Suppressor macrophage (primary cell): ENCODE results near the gene ZCCHC10.
"Not testable (repeated sequence)": the region's sequence is repeated elsewhere in the genome, so short reads cannot be mapped to it uniquely, and the experiment has no call there.

Experiments
- DNase-seq, 4 experiments: peaks; one replicate each; pipeline ENCODE4 v3.0.0-alpha.2; 2020 to 2022

The ZCCHC10 gene

DNA sequence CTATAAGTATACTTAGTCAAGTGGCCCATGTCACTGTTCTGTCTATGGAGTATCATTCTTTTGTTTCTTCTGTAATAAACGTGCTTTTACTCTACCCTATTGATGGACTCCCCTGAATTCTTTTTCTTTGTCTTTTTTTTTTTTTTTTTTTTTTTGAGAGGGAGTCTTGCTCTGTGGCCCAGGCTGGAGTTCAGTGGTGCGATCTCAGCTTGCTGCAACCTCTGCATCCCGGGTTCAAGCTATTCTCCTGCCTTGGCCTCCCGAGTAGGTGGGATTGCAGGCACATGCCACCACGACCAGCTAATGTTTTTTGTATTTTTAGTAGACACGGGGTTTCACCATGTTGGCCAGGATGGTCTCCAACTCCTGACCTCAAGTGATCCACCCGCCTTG lies 53.9 kb downstream of the ZCCHC10 start:
- DNase-seq, result not testable (repeated sequence)

DNA sequence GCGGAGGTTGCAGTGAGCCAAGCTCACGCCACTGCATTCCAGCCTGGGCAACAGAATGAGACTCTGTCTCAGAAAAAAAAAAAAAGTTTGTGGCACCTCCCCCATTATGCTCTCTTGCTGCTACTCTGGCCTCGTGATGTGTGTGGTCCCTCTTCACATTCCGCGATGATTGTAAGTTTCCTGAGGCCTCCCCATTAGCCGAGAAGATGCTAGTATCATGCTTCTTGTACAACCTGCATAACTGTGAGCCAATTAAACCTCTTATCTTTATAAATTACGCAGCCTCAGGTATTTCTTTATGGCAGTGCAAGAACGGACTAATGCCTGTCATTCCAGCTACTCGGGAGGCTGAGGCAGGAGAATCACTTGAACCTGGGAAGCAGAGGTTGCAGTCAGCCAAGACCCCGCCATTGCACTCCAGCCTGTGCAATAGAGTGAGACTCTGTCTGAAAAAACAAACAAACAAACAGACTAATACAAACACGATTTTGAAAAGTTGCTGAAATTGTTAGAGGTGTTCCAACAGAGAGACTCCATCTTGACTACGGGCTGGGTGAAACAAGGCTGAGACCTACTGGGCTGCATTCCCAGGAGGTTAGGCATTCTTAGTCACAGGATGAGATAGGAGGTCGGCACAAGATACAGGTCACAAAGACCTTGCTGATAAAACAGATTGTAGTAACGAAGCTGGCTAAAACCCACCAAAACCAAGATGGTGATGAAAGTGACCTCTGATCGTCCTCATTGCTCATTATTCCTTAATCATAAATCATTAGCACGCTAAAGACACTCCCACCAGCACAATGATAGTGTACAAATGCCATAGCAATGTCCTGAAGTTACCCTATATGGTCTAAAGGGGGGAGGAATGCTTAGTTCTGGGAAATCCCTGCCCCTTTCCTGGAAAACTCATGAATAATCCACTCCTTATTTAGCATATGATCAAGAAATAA lies 54.6 kb downstream of the ZCCHC10 start:
- no peak for DNase-seq

DNA sequence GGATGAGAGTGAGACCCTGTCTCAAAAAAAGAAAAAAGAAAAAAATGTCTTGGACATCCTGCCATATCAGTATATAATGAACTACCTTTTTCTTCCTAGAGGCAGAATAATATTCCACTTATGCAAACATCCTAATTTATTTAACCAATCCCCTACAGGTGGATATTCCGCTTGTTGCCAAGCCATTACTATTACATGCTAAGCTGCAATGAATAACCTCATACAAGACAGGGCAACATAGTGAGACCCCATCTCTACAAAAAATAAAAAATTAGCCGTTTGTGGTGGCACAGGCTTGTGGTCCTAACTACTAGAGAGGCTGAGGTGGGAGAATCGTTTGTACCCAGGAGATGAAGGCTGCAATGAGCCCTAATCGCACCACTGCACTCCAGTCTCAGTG lies 61.2 kb downstream of the ZCCHC10 start:
- DNase-seq, result no peak

DNA sequence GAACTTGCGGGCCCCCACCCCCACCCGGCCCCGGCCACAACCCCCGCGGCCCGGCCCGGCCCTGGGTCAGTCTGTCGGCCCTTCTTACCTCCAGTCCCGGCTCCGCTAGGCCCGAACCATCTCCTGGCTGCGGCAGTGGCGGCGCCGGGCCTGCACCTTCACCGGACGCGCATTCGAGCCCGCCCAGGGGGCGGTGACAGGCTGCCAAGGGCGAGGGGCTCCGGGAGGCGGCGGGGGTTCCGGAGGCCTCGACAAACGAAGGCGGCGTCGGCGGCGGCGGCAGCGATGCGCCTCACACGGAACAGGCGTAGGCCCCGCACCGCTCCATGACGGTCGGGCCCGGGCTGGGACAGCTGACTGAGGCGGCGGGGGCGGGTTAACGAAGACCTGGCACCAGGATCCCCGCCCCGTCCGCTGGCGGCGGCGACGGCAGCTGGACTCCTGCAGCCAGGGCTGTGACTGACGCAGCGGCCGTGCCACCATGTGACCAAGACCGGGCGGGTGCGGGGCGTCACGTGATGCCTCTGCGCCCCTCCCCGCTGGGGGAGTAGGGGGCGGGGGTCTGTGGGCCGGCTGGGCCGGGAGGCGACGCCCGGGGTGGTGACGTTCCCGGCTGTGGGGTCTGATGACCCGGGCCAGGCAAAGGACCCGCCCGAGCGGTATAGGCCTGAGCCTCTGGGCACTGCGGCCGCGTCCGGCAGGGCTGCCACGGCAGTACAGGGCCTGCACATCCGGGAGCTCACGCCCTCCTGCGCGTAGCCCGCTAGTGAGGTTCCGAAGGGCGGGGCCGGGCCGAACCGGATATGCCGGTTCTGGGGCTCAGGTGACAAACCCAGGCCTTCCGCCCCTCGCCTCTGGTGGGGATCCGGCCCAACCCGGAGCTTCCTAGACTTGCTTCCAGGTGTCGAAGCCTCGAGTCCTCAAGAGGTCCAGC lies 62.9 kb downstream of the ZCCHC10 start, which contains the start of gene AFF4:
TSS of gene AFF4 (minus strand) at position 464 of the 934 bp plus-strand sequence. CDS start 26,445 bp downstream, outside the sequence.
- DNase-seq, result peak; percentile 98 to 99 (median 99)

DNA sequence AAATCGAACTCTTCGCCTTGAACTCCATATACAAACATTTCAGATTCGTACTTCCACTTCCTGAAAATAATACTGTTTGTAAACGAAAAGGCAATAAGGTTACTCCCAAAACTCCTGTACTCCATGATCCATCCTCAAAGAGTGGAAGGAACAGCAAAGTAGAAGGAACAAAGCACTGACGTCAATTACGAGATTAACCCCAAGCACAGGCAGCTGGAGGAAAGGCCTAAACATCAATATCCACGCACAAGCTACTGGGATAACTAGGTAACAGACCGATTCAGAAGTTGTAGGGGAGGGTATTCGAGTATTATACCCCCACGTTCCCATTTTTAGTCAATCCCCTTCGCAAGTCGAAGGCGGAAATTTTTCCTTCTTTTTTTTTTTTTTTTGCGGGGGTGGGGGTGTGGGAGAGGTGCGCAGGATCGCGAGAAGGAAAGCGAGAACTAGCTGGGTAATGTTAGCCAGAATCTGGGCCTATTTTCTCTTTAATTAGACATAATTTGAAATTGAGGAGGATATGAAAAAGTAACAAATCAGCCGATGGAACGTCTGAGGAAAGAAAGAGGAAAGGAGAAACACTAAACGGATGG lies 63.8 kb downstream of the ZCCHC10 start:
- peak; percentile 46 to 72 (median 66) for DNase-seq

DNA sequence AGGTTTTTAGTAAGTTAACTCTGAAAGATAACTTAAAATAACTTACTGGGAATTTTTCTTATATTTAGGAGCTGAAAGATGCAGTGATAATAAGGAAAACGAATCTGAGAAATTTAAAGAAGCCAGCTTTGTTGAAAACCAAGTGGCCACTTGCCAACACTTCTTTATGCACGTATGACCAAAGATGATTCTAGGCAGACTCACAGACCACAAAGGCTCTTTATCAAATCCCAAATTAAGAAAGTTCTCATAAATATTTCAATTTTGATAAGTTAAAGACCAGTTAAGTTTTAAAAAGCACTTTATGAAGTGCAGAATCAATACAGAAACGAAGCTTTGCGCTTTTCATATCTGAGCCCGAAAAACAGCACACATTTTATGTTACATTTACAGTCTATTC lies 64.5 kb downstream of the ZCCHC10 start:
- DNase-seq, result peak in 2 of 4 experiments; percentile 19 to 25

DNA sequence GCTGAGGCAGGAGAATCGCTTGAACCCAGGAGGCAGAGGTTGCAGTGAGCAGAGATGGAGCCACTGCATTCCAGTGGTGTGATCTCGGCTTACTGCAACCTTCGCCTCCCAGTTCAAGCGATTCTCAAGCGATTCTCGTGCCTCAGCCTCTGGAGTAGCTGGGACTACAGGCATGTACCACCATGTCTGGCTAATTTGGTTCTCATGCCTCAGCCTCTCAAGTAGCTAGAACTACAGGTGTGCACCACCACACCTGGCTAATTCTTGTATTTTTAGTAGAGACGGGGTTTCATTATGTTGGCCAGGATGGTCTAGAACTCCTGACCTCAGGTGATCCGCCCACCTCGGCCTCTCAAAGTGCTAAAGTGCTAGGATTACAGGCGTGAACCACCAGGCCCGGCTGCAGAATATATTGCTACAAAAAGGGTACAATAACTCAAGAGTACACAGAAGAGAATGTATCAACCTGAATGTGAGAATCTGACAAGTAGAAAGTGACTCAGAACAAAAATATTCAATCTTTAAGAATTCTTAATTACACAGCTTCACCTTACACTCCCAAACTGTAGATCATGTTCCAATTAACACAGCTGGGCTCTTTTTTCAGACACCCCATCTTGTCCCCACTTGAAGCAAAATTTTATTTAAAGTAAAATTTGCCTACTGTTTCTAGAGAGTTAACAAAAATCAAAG lies 65.1 kb downstream of the ZCCHC10 start:
- DNase-seq, result not testable (repeated sequence)

DNA sequence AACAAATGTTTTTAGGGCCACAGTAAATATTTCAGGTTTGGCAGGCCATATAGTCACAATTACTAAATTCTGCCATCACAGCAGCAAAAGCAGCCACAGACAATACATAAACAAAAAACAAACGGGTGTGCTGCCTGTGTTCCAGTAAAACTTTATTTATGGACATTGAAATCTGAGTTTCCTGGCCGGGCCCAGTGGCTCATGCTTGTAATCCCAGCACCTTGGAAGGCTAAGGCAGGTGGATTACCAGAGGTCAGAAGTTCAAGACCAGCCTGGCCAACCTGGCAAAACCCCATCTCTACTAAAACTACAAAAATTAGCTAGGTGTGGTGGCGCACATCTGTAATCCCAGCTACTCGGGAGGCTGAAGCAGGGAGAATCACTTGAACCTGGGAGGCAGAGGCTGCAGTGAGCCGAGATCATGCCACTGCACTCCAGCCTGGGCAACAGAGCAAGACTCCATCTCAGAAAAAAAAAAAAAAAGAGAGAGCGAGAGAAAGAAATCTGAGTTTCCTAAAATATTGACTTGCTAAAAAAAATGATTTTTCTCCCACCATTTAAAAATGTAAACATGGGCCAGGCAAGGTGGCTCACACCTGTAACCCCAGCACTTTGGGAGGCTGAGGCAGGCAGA lies 70.1 kb downstream of the ZCCHC10 start:
- DNase-seq, result not testable (repeated sequence)

DNA sequence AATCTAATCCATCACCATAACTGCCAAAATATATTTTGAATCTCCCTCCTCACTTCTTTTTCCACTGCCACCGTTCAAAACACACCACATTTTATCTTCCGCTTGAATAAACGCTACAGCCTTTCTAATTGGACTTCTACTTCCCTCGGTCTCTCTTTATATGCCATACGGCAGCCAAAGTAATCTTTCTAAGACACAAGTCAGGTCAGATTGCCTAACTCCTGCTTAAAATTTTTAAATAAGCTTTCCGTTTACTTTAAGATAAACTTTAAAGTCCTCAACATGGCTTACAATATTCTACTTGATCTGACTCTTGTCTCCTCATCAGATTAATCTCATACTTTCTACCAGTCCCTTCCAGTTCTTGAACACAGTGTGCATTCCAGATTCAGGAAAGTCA lies 72.6 kb downstream of the ZCCHC10 start:
- DNase-seq, result no peak

DNA sequence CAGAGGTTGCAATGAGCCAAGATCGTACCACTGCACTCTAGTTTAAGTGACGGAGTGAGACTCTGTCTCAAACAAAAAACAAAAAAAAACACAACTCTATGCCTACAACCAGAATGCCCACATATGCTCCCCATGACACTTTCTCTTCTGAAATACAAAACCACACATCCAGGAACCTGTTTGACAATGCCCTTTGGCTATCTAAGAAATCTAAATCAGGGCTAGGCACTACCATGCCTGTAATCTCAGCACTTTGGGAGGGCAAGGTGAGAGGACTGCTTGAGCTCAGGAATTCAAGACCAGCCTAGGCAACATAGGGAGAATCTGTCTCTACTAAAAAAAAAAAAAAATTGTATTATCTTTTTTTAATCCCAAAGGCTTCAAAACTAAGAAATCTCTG lies 73.5 kb downstream of the ZCCHC10 start:
- DNase-seq, result no peak

DNA sequence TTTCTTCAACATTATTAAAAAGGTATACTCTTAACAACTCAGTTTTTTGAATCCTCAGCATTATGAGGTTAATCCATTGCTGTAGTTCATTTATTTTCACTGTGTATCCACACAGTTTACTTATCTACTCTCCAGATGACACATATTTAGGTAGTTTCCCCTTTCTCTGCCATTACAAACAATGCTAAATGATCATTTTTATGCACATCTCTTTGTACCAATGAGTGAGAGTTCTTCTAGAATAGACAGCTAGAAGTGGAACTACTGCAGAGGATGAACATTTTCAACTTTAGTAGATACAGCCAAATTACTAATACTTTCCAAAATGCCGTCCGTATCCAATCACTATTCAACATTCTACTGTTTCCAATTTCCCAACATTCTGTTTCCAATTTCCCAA lies 74.5 kb downstream of the ZCCHC10 start:
- no peak for DNase-seq

DNA sequence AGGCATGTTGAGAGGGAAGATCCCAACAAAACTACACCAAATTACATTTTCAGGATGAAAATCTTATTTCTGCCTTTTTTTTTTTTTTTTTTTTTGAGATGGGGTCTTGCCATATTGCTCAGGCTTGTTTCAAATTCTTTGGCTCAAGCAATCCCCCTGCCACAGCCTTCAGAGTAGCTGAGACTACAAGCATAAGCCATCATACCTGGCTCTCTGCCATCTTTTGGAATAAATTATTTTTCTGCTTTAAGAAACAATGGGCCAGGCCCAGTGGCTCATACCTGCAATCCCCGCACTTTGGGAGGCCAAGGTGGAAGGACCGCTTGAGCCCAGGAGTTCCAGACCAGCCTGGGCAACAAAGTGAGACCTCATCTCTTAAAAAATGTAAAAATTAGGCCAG lies 77.2 kb downstream of the ZCCHC10 start:
- DNase-seq, result no peak

DNA sequence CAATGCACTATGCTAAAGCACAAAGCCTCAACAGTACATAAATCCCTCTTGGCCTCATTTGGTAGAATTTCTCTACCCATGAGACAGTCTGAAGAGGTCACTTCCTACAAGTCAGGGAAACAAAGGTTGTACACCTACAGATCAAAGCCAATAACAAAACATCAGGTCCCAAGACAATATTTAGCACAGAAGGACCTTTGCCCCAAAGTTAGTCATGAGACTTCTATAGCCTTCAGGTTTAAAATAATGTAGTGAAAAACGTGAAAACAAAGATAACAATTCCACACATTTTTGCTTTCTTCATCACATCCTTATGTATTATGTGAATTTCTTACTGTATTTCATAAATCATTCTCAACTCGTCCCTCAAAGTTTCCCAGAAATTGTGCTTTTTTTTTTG lies 78.7 kb downstream of the ZCCHC10 start:
- DNase-seq, result no peak
